ENCODE measurements around the gene DBN1.

DNA sequence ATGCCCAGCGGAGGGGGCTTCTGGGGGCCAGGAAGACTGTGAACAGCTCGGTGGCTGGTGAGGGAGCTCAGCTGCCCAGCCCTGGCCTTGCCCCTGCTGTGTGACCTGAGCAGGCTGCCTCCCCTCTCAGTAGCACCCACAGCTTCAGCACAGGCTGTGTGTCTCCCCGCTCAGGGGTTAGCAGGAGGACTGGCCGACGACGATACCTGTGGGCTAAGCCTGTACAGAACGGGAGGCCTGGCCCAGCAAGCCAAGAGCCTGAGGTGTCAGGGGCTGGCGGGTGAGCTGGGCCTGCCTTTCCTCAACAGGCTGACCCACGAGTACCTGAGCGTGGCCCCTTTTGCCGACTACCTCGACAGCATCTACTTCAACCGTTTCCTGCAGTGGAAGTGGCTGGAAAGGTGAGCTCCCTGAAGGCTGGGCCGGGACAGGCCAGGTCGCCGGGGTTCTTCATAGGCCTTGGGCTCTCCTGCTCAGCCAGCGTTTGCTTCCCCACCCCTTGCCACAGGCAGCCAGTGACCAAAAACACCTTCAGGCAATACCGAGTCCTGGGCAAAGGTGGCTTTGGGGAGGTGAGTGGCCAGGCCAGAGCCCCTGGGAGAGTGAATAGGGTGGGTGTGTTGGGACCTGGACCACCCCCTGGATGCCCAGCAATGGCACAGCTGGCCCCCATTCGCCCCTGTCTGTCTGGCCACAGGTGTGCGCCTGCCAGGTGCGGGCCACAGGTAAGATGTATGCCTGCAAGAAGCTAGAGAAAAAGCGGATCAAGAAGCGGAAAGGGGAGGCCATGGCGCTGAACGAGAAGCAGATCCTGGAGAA is 40.4 kb downstream of the DBN1 start:
- no peak for TF ChIP-seq EZH2 (IDR thresholded peaks at IDR 0.05; ENCODE audit: insufficient read depth, poor library complexity, severe bottlenecking)
- no peak for TF ChIP-seq EZH2phosphoT487 (IDR thresholded peaks at IDR 0.05; ENCODE audit: insufficient read depth, low read depth)

All from GM23248 (cell line).